HG03196 (cell line): ENCODE data around the gene GRB14.
"Not testable (repeated sequence)": the region's sequence is repeated elsewhere in the genome, so short reads cannot be mapped to it uniquely, and the experiment has no call there.

ENCODE experiments used
- ATAC-seq: cut with Tn5 transposase; IDR thresholded peaks from one replicate; pipeline ENCODE4 v1.9.1; 2021; ENCODE audit not compliant: unreplicated experiment

The GRB14 gene

GRCh38 chr2:164496881-164497280 lies 124.4 kb downstream of the GRB14 start:
- no peak for ATAC-seq

- ATAC-seq, result no peak
Observed at GRCh38 chr2:164496421-164496820, 124.9 kb downstream of the GRB14 start.

- no peak for ATAC-seq
Observed at GRCh38 chr2:164495491-164496223, 125.6 kb downstream of the GRB14 start.

DNA sequence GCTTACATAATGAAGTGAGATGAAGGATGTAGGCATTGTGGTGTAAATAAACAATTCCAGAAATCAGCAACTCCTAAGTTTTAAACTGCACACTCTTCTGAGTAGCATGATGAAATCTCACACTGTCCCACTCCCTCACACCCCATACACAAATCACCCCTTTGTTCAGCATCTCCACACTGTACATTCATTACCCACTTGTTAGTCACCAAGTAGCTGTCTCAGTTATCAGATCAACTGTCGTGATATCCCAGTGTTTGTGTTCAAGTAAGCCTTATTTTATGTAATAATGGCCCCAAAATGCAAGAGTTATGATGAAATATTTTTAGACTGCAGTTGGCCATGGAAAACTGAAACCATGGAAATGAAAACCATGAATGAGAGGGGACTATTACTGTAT lies 135.7 kb downstream of the GRB14 start:
- no peak for ATAC-seq

DNA sequence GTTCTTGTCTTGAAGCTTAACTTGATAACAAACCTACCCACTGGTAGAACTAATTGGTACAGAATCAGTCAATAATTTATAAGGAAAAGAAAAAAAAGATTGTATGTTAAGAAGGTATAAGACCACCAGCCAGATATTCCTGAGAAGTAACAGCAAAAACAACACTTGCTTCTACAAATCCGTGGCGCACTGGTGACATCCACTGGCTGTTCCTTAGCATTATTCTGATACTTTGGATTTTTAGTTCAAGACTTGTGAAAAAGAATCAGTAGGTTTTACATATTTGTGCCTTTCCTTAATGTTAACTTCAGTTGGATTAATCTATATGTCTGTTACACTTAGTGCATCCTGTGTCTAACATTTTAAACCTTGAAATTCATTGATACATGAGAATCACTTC lies 141.8 kb downstream of the GRB14 start:
- ATAC-seq, result no peak

DNA sequence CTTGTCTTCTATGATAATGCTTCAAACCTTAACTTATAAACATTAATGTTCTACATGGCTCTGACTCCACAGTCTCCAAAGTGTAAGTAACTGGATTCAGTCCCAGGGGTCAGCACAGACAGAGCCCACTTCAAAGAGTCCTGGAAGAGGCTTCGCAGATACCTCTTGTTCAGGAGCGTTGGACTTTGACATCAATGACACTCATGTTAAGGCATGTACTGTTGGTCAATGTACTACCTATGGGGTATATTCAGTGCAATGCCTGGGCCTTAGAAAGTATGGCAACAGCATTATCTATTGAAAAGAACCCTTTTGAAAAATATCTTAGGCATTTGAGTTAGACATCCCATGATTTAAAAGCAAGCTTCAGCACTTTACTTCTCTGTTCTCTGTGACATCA lies 143.1 kb downstream of the GRB14 start:
- ATAC-seq, result no peak

- ATAC-seq, result no peak
Observed at GRCh38 chr2:164474873-164475272, 146.4 kb downstream of the GRB14 start.

GRCh38 chr2:164473021-164473420 lies 148.3 kb downstream of the GRB14 start:
- no peak for ATAC-seq

- not testable (repeated sequence) for ATAC-seq
Observed at GRCh38 chr2:164465047-164465446, 156.2 kb downstream of the GRB14 start.

- no peak for ATAC-seq
Observed at GRCh38 chr2:164464376-164464775, 156.9 kb downstream of the GRB14 start.

- ATAC-seq, result no peak
Observed at GRCh38 chr2:164458792-164459191, 162.5 kb downstream of the GRB14 start.

DNA sequence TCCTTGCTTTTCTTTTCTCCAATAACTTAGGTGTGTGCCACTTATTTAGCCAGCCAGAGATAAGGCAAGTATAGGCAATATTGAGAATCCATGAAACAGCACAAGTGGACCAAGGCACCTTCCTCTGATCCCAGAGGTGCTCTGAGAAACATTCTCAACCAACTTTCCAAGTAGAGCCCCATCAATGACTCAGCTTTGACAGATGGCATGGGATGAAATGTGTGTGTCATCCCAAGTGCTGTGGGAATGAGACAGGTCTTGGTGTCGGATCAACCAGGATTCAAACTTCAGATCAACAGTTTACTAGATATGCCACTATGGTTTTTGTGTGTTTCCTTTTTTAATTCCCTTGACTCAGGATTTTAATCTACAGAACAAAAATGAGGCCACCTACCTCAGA lies 164.0 kb downstream of the GRB14 start:
- no peak for ATAC-seq

DNA sequence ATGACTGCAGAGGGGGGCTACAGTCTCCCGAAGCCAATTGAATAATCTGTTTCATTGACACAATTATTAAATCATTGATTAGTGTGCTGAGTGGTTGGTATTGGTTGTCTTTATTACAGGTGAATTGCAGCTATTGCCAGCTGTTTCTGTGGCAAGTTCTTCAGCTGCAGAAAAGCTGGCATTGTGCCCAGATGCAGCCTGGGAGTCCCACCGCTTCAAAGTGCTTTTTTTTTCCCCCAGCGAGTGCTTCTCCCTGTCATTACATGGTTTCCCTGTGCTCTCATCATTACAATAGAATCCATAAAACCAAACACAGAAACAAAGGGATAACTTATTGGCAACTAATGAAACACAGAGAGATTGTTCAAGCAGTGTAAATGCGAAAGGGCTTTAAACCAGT lies 164.7 kb downstream of the GRB14 start:
- no peak for ATAC-seq

DNA sequence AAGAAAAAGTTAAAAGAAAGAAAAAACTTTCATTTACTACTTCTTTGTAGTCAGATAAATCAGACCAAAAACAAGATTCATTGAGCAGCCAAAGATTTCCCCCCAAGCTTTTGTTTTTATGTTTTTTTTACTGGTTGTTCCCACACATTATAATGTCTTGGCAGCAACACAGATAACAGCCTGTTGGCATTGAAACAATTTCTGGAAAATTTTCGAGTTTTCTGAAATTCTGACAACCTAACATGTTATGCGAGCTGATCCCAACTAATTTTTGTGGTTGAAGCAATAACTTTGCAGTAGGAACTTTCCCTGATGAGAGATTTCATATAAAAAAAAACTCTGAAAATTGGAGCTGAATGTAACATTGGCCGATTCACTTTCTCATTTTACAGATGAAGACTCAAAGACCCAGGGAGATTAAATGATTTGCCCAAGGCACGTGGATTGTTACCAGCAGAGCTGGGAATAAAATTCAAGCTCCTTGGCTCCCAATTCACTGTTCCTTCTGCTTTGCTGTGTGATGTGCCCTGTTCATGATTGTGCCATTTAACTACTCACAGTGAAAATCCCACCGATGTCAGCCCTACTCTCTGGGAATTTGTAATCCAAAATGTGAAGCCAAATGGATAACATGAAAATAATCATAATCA lies 167.5 kb downstream of the GRB14 start:
- ATAC-seq, result no peak

GRCh38 chr2:164450278-164450677 lies 171.0 kb downstream of the GRB14 start:
- ATAC-seq, result no peak

DNA sequence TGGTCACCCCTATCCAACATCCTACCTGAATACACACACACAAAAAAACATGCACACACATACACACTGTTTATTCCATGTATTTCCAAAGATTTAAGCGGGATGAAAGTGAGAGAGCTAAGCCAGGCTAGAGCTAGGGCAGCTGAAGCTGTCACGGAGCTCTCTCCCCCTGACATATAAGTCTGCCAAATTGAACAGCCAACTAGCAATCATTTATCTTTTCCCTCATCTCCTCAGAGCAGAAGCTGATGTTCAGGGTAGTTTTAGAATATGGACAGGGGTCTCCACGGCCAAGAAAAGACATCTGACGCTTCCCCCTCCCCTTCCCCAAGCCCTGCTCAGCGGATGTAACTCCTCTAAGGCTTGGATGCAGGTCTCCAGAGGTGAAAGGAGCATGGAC lies 171.6 kb downstream of the GRB14 start:
- no peak for ATAC-seq

DNA sequence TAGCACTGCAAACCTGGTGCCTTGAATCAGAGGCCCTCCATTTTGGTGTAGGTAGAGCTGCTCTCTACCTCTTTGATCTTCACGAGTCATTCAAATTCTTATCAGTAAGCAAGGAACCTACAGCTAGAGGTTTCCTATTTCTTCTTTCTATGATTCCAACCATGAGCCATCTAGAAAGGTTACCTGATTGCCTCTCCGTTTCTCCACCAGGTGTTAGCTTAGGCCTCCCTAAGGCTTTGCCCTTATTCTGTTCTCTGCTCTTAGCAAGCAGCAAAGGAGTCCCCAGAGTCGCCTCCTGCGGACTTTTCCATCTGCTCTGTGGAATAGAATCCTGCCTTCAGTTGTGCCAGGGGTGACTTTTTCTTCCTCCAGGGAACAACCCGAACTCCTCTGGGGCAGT lies 173.6 kb downstream of the GRB14 start:
- ATAC-seq, result no peak
